MM.1S (cell line): ENCODE results near the gene MND1.
A peak's percentile ranks its signal among the peaks of the same experiment; 100 is the strongest.

Source experiments
- DNase-seq: peaks from one replicate; pipeline ENCODE4 v3.0.0-alpha.2; 2015
- H2AFZ ChIP-seq: fragments of 300-600 bp; sonication (generic); 2 replicates; pipeline ENCODE4 v1.6.0; 2016; ENCODE audit warnings: antibody characterized with exemption, low read length
- H3F3A ChIP-seq: fragments of 300-600 bp; sonication (generic); 2 replicates; pipeline ENCODE4 v1.6.1; 2016; ENCODE audit warnings: mild to moderate bottlenecking, antibody characterized with exemption, low read length, moderate library complexity, mixed read lengths; ENCODE audit not compliant: insufficient read depth
- H3K27ac ChIP-seq: fragments of 300-600 bp; sonication (generic); 2 replicates; pipeline ENCODE4 v1.5.1; 2016; ENCODE audit warnings: mild to moderate bottlenecking, low read length
- H3K27me3 ChIP-seq: fragments of 300-600 bp; sonication (generic); replicated peaks from 2 replicates; pipeline ENCODE4 v1.6.0; 2016; ENCODE audit warnings: low read length; ENCODE audit not compliant: insufficient read depth
- H3K36me3 ChIP-seq: fragments of 300-600 bp; sonication (generic); replicated peaks from 2 replicates; pipeline ENCODE4 v1.6.1; 2016; ENCODE audit warnings: mild to moderate bottlenecking, low read length, mixed read lengths; ENCODE audit not compliant: insufficient read depth
- H3K4me1 ChIP-seq: fragments of 300-600 bp; sonication (generic); 2 replicates; pipeline ENCODE4 v1.6.1; 2016; ENCODE audit warnings: low read length, mixed read lengths
- H3K4me2 ChIP-seq: fragments of 300-600 bp; sonication (generic); 2 replicates; pipeline ENCODE4 v1.6.0; 2016; ENCODE audit warnings: low read depth, low read length
- H3K4me3 ChIP-seq: fragments of 300-600 bp; sonication (generic); 2 replicates; pipeline ENCODE4 v1.5.1; 2016; ENCODE audit warnings: low read length, mixed read lengths
- H3K79me2 ChIP-seq: fragments of 300-600 bp; sonication (generic); 2 replicates; pipeline ENCODE4 v1.6.1; 2016; ENCODE audit warnings: mixed run types, low read length, mixed read lengths
- H3K9ac ChIP-seq: fragments of 300-600 bp; sonication (generic); 2 replicates; pipeline ENCODE4 v1.6.1; 2016; ENCODE audit warnings: low read length, mixed read lengths
- H3K9me2 ChIP-seq: fragments of 300-600 bp; sonication (generic); replicated peaks from 2 replicates; pipeline ENCODE4 v1.6.1; 2016; ENCODE audit warnings: mild to moderate bottlenecking, low read length, mixed read lengths; ENCODE audit not compliant: insufficient read depth
- H3K9me3 ChIP-seq: fragments of 300-600 bp; sonication (generic); replicated peaks from 2 replicates; pipeline ENCODE4 v1.6.1; 2016; ENCODE audit warnings: mild to moderate bottlenecking, low read length, mixed read lengths; ENCODE audit not compliant: insufficient read depth
- H4K20me1 ChIP-seq: fragments of 300-600 bp; sonication (generic); 2 replicates; pipeline ENCODE4 v1.6.1; 2016; ENCODE audit warnings: mild to moderate bottlenecking, low read length, moderate library complexity, mixed read lengths; ENCODE audit not compliant: insufficient read depth
- CTCF ChIP-seq: fragments of 300-600 bp; sonication (generic); IDR thresholded peaks from 2 replicates; pipeline ENCODE4 v1.5.1; 2016; ENCODE audit warnings: antibody characterized with exemption, low read length, mixed read lengths
- EZH2 ChIP-seq: fragments of 300-600 bp; sonication (generic); optimal IDR thresholded peaks from 2 replicates; pipeline ENCODE3; 2017; ENCODE audit warnings: low read depth, mild to moderate bottlenecking, antibody characterized with exemption, low read length, mixed read lengths
- EZH2phosphoT487 ChIP-seq: fragments of 300-600 bp; sonication (generic); IDR thresholded peaks from 2 replicates; pipeline ENCODE4 v1.6.1; 2018; ENCODE audit warnings: antibody characterized with exemption, low read length

Gene MND1

GRCh38 chr4:153433754-153434105, 89.2 kb downstream of the MND1 start:
- peak overlapping the region; percentile 48 for H3K4me3 ChIP-seq
- H3K36me3 ChIP-seq: no peaks in the 10 kb centered on the region
- H3K79me2 ChIP-seq: no peaks in the 10 kb centered on the region
- no peaks in the 10 kb centered on the region for H4K20me1 ChIP-seq
- no peak overlapping the region for H3K9ac ChIP-seq
- H3K27me3 ChIP-seq: peaks cover 40% of the 10 kb centered on the region
- H3K9me3 ChIP-seq: no peaks in the 10 kb centered on the region
- peak overlapping the region; percentile 71 for H3K4me2 ChIP-seq
- H3F3A ChIP-seq: peaks cover 15% of the 10 kb centered on the region
- DNase-seq: no peak
- TF ChIP-seq EZH2: no peak
- TF ChIP-seq CTCF: no peak
- no peak for TF ChIP-seq EZH2phosphoT487
- no peaks in the 10 kb centered on the region for H3K9me2 ChIP-seq
- H2AFZ ChIP-seq: no peak overlapping the region
- H3K4me1 ChIP-seq: peaks cover 14% of the 10 kb centered on the region
- H3K27ac ChIP-seq: no peak overlapping the region; the same call in 1 of the 2 replicates

- Histone ChIP-seq H3K9me3 (no peaks in the 10 kb centered on the region), H2AFZ (no peak overlapping the region), H3K9ac (no peak overlapping the region), H3K4me2 (peak overlapping the region; percentile 71), H3K4me3 (no peak overlapping the region), H3F3A (peaks cover 19% of the 10 kb centered on the region), H3K27ac (no peak overlapping the region), H3K9me2 (no peaks in the 10 kb centered on the region), H3K36me3 (no peaks in the 10 kb centered on the region), H4K20me1 (no peaks in the 10 kb centered on the region), H3K4me1 (peaks cover 17% of the 10 kb centered on the region), H3K79me2 (no peaks in the 10 kb centered on the region), H3K27me3 (peaks cover 42% of the 10 kb centered on the region)
- DNase-seq: no peak
- no peak for TF ChIP-seq CTCF
- no peak for TF ChIP-seq EZH2
- TF ChIP-seq EZH2phosphoT487: no peak
These were observed 89.7 kb downstream of the MND1 start for GRCh38 chr4:153434190-153434589.

GRCh38 chr4:153438916-153439756, 94.6 kb downstream of the MND1 start:
- Histone ChIP-seq H3K4me1 (peaks cover 15% of the 10 kb centered on the region), H3K4me2 (peak overlapping the region; percentile 93)

More at GRCh38 chr4:153438916-153439756, 94.6 kb downstream of the MND1 start:
- no peak for TF ChIP-seq EZH2phosphoT487
- TF ChIP-seq CTCF: no peak
- no peak for TF ChIP-seq EZH2
- H3K27me3 ChIP-seq: peaks cover 41% of the 10 kb centered on the region
- H3K4me3 ChIP-seq: peak overlapping the region; percentile 40
- H3K9me3 ChIP-seq: no peaks in the 10 kb centered on the region
- H3K9me2 ChIP-seq: no peaks in the 10 kb centered on the region
- no peaks in the 10 kb centered on the region for H3K79me2 ChIP-seq
- H4K20me1 ChIP-seq: no peaks in the 10 kb centered on the region
- no peak overlapping the region for H3K27ac ChIP-seq
- peak; percentile 87 for DNase-seq
- peaks cover 16% of the 10 kb centered on the region for H3F3A ChIP-seq
- H3K9ac ChIP-seq: no peak overlapping the region
- H2AFZ ChIP-seq: no peak overlapping the region
- no peaks in the 10 kb centered on the region for H3K36me3 ChIP-seq
